PC-3 (cell line): Measurements from ENCODE around the gene HSPB9. TPM values are rescaled to one million over a fixed set of nuclear protein-coding genes. Genes with fewer than 3 reads are reported as not detected.

Experiments used
- ATAC-seq: fragments of 200-7000 bp; cut with Tn5 transposase; 2 replicates; pipeline ENCODE4 v1.9.1; 2020; ENCODE audit warnings: mild to moderate bottlenecking, moderate library complexity
- BruUV-seq: library from RNA; stranded (reverse); fragments of 400-500 nt; replicated peaks from 2 replicates; lab custom pipeline; 2021; lab: Mats Ljungman, UMichigan
- CTCF ChIA-PET: fragments of 300-600 bp; sonication (Branson Sonifier 250); formaldehyde crosslinking; loops from one replicate; lab custom pipeline; 2022; ENCODE audit warnings: antibody characterized with exemption; lab: Charles Lee
- POLR2A ChIA-PET: fragments of 300-600 bp; sonication (Branson Sonifier 250); formaldehyde crosslinking; loops from one replicate; lab custom pipeline; 2022; ENCODE audit warnings: antibody characterized with exemption; ENCODE audit not compliant: unreplicated experiment; lab: Charles Lee
- DNase-seq: peaks from one replicate; pipeline ENCODE4 v3.0.0-alpha.2; 2015
- H2AFZ ChIP-seq: fragments of 300-600 bp; sonication (generic); 2 replicates; pipeline ENCODE4 v1.6.0; 2016; ENCODE audit warnings: antibody characterized with exemption, low read length
- H3F3A ChIP-seq: fragments of 300-600 bp; sonication (generic); one replicate; pipeline ENCODE4 v1.6.0; 2017; ENCODE audit warnings: antibody characterized with exemption, low read length, control low read depth, mild to moderate bottlenecking; ENCODE audit not compliant: unreplicated experiment
- H3K27ac ChIP-seq: fragments of 300-600 bp; sonication (generic); 2 replicates; pipeline ENCODE4 v1.5.1; 2016; ENCODE audit warnings: mild to moderate bottlenecking, low read length
- H3K27me3 ChIP-seq: fragments of 300-600 bp; sonication (generic); 2 replicates; pipeline ENCODE4 v1.6.1; 2016; ENCODE audit warnings: low read length, mixed read lengths
- H3K36me3 ChIP-seq: fragments of 300-600 bp; sonication (generic); 2 replicates; pipeline ENCODE4 v1.6.1; 2016; ENCODE audit warnings: low read depth, mixed run types, low read length, mixed read lengths
- H3K4me1 ChIP-seq: fragments of 300-600 bp; sonication (generic); 2 replicates; pipeline ENCODE4 v1.5.1; 2016; ENCODE audit warnings: low read length; ENCODE audit not compliant: insufficient read depth
- H3K4me2 ChIP-seq: fragments of 300-600 bp; sonication (generic); 2 replicates; pipeline ENCODE4 v1.6.0; 2016; ENCODE audit warnings: low read length
- H3K4me3 ChIP-seq: fragments of 300-600 bp; sonication (generic); 2 replicates; pipeline ENCODE4 v1.5.1; 2016; ENCODE audit warnings: mild to moderate bottlenecking, low read length, mixed read lengths
- H3K79me2 ChIP-seq: fragments of 300-600 bp; sonication (generic); 2 replicates; pipeline ENCODE4 v1.6.1; 2017; ENCODE audit warnings: low read length, mixed read lengths
- H3K9ac ChIP-seq: fragments of 300-600 bp; sonication (generic); 2 replicates; pipeline ENCODE4 v1.6.0; 2016; ENCODE audit warnings: mild to moderate bottlenecking, low read length
- H3K9me2 ChIP-seq: fragments of 300-600 bp; sonication (generic); replicated peaks from 2 replicates; pipeline ENCODE4 v1.6.1; 2016; ENCODE audit warnings: mixed run types, low read length, mixed read lengths
- H3K9me3 ChIP-seq: fragments of 300-600 bp; sonication (generic); 2 replicates; pipeline ENCODE4 v1.6.1; 2016; ENCODE audit warnings: low read length, mixed read lengths
- H4K20me1 ChIP-seq: fragments of 300-600 bp; sonication (generic); 2 replicates; pipeline ENCODE4 v1.6.1; 2016; ENCODE audit warnings: low read length, mixed read lengths
- CTCF ChIP-seq: fragments of 300-600 bp; sonication (generic); conservative IDR thresholded peaks from 2 replicates; pipeline ENCODE4 v1.5.1; 2017; ENCODE audit warnings: antibody characterized with exemption, low read depth, mild to moderate bottlenecking, low read length
- EZH2 ChIP-seq: fragments of 300-600 bp; sonication (generic); IDR thresholded peaks from one replicate; pipeline ENCODE4 v1.6.1; 2017; ENCODE audit warnings: antibody characterized with exemption, mild to moderate bottlenecking, low read length; ENCODE audit not compliant: unreplicated experiment
- EZH2phosphoT487 ChIP-seq: fragments of 300-600 bp; sonication (generic); IDR thresholded peaks from 2 replicates; pipeline ENCODE4 v1.6.1; 2018; ENCODE audit warnings: mild to moderate bottlenecking, antibody characterized with exemption, low read length, borderline replicate concordance
- intact Hi-C: fragments of 100-400 bp; cut with micrococcal nuclease; formaldehyde crosslinking; loops from 2 replicates; pipeline ENCODE4 v1.9.0; 2023
- total RNA-seq: library from RNA; depleted of rRNA; stranded (reverse); fragments of >200 nt; gene quantifications from 2 replicates; pipeline ENCODE4 v1.2.3, GENCODE V29; 2014

Gene HSPB9
- total RNA-seq, 1 experiment from 2014 or later = not detected

- intact Hi-C loops = no loop called here
- H4K20me1 ChIP-seq = no peaks in the 10 kb centered on the region
- no peaks in the 10 kb centered on the region for H3K9me2 ChIP-seq
- no peaks in the 10 kb centered on the region for H3F3A ChIP-seq
- H3K9me3 ChIP-seq = no peaks in the 10 kb centered on the region
- no peak overlapping the region for H3K4me2 ChIP-seq
- H3K4me3 ChIP-seq = no peak overlapping the region
- POLR2A ChIA-PET = no interaction called here
- BruUV-seq = no TSS peak
- no peaks in the 10 kb centered on the region for H3K36me3 ChIP-seq
- no peak overlapping the region for H3K27ac ChIP-seq
- peaks cover 6% of the 10 kb centered on the region; the same call in 1 of the 2 replicates for H3K4me1 ChIP-seq
- CTCF ChIA-PET = no interaction called here
- TF ChIP-seq EZH2 (no peak), EZH2phosphoT487 (no peak), CTCF (no peak)
- DNase-seq = no peak
- no peak for ATAC-seq
- H3K9ac ChIP-seq = no peak overlapping the region
- no peak overlapping the region for H2AFZ ChIP-seq
- no peaks in the 10 kb centered on the region for H3K79me2 ChIP-seq
- no peaks in the 10 kb centered on the region for H3K27me3 ChIP-seq
Measured at GRCh38 chr17:42079541-42079940, 43.1 kb upstream of the HSPB9 start.

DNA sequence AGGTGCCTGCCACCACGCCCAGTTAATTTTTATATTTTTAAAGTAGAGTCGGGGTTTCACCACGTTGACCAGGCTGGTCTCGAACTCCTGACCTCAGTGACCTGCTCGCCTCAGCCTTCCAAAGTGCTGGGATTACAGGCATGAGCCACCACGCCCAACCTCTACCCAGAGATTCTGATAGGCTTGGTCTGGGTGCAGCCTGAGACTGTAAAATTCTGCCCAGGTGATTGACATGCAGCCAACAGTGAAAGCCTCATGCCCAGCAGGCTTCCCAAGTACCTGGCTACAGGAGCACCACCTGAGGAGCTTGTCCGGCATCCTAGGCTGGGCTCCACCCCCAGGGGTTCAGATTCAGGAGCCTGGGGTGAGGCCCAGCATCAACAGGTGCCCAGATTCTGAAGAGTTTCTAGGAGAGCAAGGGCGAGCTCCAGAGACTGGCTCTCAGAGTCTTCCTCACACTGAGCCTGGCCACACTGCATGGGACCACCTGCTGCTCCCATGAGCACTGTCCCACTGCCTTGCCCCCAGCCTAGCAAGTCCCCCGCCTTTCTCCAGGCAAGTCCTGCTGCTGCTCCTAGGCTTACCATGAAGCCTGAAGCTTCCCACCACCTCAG, 41.0 kb upstream of the HSPB9 start:
- TF ChIP-seq EZH2 = no peak
- TF ChIP-seq EZH2phosphoT487 = no peak
- no peak for TF ChIP-seq CTCF
- Histone ChIP-seq H3K4me2 (no peak overlapping the region), H3K27ac (no peak overlapping the region), H3K79me2 (no peaks in the 10 kb centered on the region), H3K36me3 (no peaks in the 10 kb centered on the region), H3K4me3 (no peak overlapping the region), H3F3A (no peaks in the 10 kb centered on the region), H3K4me1 (peaks cover 6% of the 10 kb centered on the region; the same call in 1 of the 2 replicates), H3K9me2 (no peaks in the 10 kb centered on the region), H3K9ac (no peak overlapping the region), H2AFZ (no peak overlapping the region), H4K20me1 (no peaks in the 10 kb centered on the region), H3K27me3 (no peaks in the 10 kb centered on the region), H3K9me3 (no peaks in the 10 kb centered on the region)
- no TSS peak for BruUV-seq
- POLR2A ChIA-PET = interaction anchor here (0.5 kb wide), 1 partner anchor 527 kb away, joined by 3 read pairs; no protein-coding TSS in a partner anchor
- no peak for DNase-seq
- CTCF ChIA-PET = no interaction called here
- intact Hi-C loops = no loop called here
- ATAC-seq = no peak

GRCh38 chr17:42087042-42087701, 35.4 kb upstream of the HSPB9 start:
- Histone ChIP-seq H3K4me1 (peaks cover 3% of the 10 kb centered on the region; the same call in 1 of the 2 replicates), H3K9me3 (no peaks in the 10 kb centered on the region), H3K79me2 (no peaks in the 10 kb centered on the region), H2AFZ (no peak overlapping the region), H3K4me2 (no peak overlapping the region), H3K27me3 (no peaks in the 10 kb centered on the region), H3F3A (no peaks in the 10 kb centered on the region), H3K4me3 (no peak overlapping the region), H4K20me1 (no peaks in the 10 kb centered on the region), H3K9me2 (no peaks in the 10 kb centered on the region), H3K9ac (no peak overlapping the region), H3K36me3 (no peaks in the 10 kb centered on the region), H3K27ac (no peak overlapping the region)
- BruUV-seq = no TSS peak
- CTCF ChIA-PET = no interaction called here
- no peak for TF ChIP-seq CTCF
- no peak for TF ChIP-seq EZH2
- no peak for TF ChIP-seq EZH2phosphoT487
- POLR2A ChIA-PET = no interaction called here
- intact Hi-C loops = no loop called here
- DNase-seq = no peak
- no peak for ATAC-seq
